ENCODE results near the gene PSME1.

- no peak for TF ChIP-seq CTCF (IDR thresholded peaks at IDR 0.05)
- TF ChIP-seq POLR2A (IDR thresholded peaks at IDR 0.05), result no peak
Observed at GRCh38 chr14:24184104-24184970, 48.3 kb downstream of the PSME1 start.
